Activated CD8-positive, alpha-beta T cell treated with anti-CD3 and anti-CD28 coated beads for 36 hours (primary cell): ENCODE data around the gene WDR18. TPM values are rescaled to one million over a fixed set of nuclear protein-coding genes. Genes with fewer than 3 reads are reported as not detected.

Source experiments
- ATAC-seq: fragments of 200-7000 bp; cut with Tn5 transposase; one replicate; pipeline ENCODE4 v1.10.0; 2021; ENCODE audit warnings: mild to moderate bottlenecking, moderate library complexity
- CTCF ChIA-PET: fragments of 350-600 bp; sonication (Branson Sonifier 250); formaldehyde crosslinking; loops from one replicate; lab custom pipeline; 2021; ENCODE audit warnings: antibody characterized with exemption; lab: Charles Lee
- POLR2A ChIA-PET: fragments of 350-600 bp; sonication (Branson Sonifier 250); formaldehyde crosslinking; loops from one replicate; lab custom pipeline; 2021; ENCODE audit warnings: antibody characterized with exemption; lab: Charles Lee
- DNase-seq: peaks from one replicate; pipeline ENCODE4 v3.0.0-alpha.2; 2020
- H3K27ac Mint-ChIP-seq: one replicate; pipeline ENCODE4 v1.8.0; 2021; ENCODE audit warnings: mild to moderate bottlenecking, mixed read lengths
- H3K27me3 Mint-ChIP-seq: one replicate; pipeline ENCODE4 v1.8.0; 2021; ENCODE audit warnings: mixed read lengths
- H3K36me3 Mint-ChIP-seq: one replicate; pipeline ENCODE4 v1.8.0; 2021; ENCODE audit warnings: low read depth, mixed read lengths
- H3K4me1 Mint-ChIP-seq: one replicate; pipeline ENCODE4 v1.8.0; 2021; ENCODE audit warnings: low read depth, mixed read lengths
- H3K4me3 Mint-ChIP-seq: one replicate; pipeline ENCODE4 v1.8.0; 2021; ENCODE audit warnings: mild to moderate bottlenecking, moderate library complexity, mixed read lengths
- H3K9me3 Mint-ChIP-seq: one replicate; pipeline ENCODE4 v1.8.0; 2021; ENCODE audit warnings: mixed read lengths
- CTCF ChIP-seq: fragments of 200-600 bp; IDR thresholded peaks from one replicate; pipeline ENCODE4 v1.8.0; 2022; ENCODE audit warnings: antibody characterized with exemption, mild to moderate bottlenecking
- intact Hi-C: fragments of 100-400 bp; cut with micrococcal nuclease; formaldehyde crosslinking; loops from one replicate; pipeline ENCODE4 v1.10.0; 2022
- total RNA-seq, 2 experiments: library from RNA; stranded (reverse); gene quantifications; one replicate each; pipeline ENCODE4 v1.2.3, GENCODE V29; 2021

The WDR18 gene
- total RNA-seq, 2 experiments from 2014 or later = 75.3 to 78.1 TPM

DNA sequence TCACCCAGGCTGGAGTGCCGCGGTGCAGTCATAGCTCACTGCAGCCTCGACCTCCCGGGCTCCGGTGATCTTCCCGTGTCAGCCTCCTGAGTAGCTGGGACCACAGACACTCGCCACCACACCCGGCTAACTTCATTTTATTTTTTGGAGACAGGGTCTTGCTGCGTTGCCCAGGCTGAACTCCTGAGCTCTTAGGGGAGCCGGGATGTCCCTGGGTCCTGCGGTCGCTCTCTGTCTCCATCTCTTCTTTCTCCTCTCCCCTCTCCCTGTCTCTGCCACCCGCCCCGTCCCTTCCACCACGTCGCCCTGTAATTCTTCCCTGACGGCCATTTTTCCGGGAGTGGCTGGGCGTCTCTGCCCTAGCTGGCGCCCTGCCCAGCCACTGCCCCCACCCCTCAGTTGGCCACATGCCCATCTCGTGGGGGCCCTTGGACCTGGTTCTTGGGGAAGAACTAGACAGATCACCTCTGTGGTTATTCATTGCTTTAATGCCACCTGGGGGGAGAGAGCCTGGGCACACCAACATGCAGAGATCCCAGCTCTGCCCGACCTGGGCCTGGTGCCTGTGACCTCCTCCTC is 39.4 kb upstream of the WDR18 start:
- TF ChIP-seq CTCF = no peak
- ATAC-seq = no peak

DNA sequence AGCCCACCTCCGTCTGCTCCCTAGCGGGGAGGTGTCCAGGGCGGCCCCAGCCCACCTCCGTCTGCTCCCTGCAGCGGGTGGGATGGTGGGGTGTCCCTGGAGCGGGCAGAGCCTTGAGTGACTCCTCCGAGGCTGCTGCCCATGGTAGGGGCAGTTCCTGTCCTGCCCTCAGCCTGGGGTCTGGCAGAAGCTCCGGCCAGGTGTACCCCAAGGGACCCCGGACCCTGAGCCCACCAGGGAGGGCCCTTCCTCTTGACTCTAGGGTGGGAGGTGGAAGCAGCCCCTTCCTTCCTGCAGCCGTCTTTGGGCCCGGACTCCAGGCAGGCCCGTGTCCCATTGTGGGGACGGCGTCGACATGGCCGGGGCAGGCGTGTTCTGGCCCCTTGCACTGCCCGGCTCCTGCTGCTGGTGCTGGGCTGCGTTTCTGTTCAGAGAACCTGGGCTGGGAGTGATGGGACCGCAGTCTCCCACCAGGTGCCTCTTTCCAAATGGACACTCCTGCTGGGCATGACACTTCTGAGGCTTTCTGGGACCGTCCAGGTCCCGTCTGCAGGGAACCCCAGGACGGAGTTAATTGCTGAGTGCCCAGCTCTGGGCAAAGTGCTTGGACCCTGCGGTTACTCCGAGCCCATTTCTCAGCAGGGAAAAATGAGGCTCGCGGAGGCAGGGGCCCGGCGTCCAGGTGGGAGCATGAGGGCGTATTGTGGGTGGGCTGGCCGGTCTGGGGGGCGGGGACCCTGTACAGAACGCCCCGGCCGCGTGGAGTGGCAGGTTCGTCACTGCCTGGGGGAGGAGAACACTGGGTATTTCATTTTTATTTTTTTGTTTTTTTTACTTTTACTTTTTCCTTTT is 38.5 kb upstream of the WDR18 start:
- Mint-ChIP-seq H3K27me3 (peaks cover 5% of the 10 kb centered on the region), H3K27ac (no peak overlapping the region), H3K36me3 (no peaks in the 10 kb centered on the region), H3K9me3 (no peaks in the 10 kb centered on the region), H3K4me3 (no peak overlapping the region), H3K4me1 (peaks cover 6% of the 10 kb centered on the region)
- DNase-seq (no peak), ATAC-seq (no peak)
- TF ChIP-seq CTCF = no peak
- ChIA-PET CTCF (no interaction called here), POLR2A (no interaction called here)
- intact Hi-C loops = no loop called here

More for the DNA sequence above, 39.4 kb upstream of the WDR18 start:
- ChIA-PET CTCF (no interaction called here), POLR2A (no interaction called here)
- peaks cover 5% of the 10 kb centered on the region for H3K27me3 Mint-ChIP-seq
- H3K4me1 Mint-ChIP-seq = peaks cover 12% of the 10 kb centered on the region
- no peak for DNase-seq
- intact Hi-C loops = no loop called here
- no peaks in the 10 kb centered on the region for H3K36me3 Mint-ChIP-seq
- no peak overlapping the region for H3K27ac Mint-ChIP-seq
- H3K4me3 Mint-ChIP-seq = no peak overlapping the region
- no peaks in the 10 kb centered on the region for H3K9me3 Mint-ChIP-seq

- H3K27me3 Mint-ChIP-seq = no peaks in the 10 kb centered on the region
- no peak overlapping the region for H3K27ac Mint-ChIP-seq
- no peaks in the 10 kb centered on the region for H3K36me3 Mint-ChIP-seq
- ChIA-PET POLR2A (no interaction called here), CTCF (interaction anchor here (1.0 kb wide), 1 partner anchor 24 kb away, joined by 3 read pairs; no protein-coding TSS in a partner anchor)
- TF ChIP-seq CTCF = no peak
- no peaks in the 10 kb centered on the region for H3K9me3 Mint-ChIP-seq
- no peak for DNase-seq
- no peak for ATAC-seq
- intact Hi-C loops = no loop called here
- peaks cover 2% of the 10 kb centered on the region for H3K4me1 Mint-ChIP-seq
- no peak overlapping the region for H3K4me3 Mint-ChIP-seq
Measured at GRCh38 chr19:947090-947706, 36.9 kb upstream of the WDR18 start.

DNA sequence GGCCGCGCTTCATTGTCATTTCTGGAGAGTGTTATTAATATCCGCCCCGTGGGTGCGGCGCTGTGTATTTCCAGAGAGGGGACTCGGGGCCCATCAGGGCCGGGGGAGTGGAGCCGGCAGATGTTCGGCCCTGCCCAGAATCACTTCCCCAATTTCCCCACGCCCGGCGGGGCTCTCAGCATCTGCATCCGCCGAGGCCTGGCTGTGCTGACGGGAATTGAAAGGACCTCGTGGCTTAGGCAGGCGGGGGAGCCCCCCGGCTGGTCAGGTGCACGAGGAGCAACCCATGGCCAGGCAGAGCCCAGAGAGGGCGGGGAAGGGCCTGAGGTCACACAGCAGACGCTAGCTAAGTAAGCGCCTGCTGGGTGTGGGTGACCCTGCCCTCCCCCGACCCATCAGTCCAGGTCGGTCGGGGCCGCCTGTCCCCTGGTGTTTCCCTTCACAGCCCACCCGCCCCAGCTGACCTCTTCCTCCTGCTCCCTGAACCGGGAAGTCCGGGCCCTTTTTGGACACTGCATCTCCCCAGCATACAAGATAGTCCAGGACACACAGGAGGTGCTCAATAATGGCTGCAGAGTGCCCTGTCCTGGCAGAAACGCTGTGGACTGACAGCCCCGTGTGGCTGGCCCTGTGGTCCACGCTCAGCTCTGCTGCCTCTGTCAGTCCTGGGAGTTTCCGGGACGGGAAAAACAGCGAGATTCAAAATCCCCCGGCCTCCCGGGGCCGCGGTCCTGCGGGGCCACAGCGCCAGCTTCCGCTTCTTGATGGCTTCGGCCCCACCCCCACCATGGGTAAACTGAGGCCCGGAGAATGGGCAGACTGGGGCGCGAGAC is 36.2 kb upstream of the WDR18 start:
- no peak for TF ChIP-seq CTCF
- Mint-ChIP-seq H3K4me1 (peaks cover 2% of the 10 kb centered on the region), H3K9me3 (no peaks in the 10 kb centered on the region), H3K27me3 (no peaks in the 10 kb centered on the region), H3K4me3 (no peak overlapping the region), H3K36me3 (no peaks in the 10 kb centered on the region), H3K27ac (no peak overlapping the region)
- ChIA-PET CTCF (interaction anchor here (1.0 kb wide), 1 partner anchor 23 kb away, joined by 3 read pairs; no protein-coding TSS in a partner anchor), POLR2A (interaction anchor here (1.2 kb wide), 1 partner anchor 19 kb away, joined by 6 read pairs; no protein-coding TSS in a partner anchor)
- intact Hi-C loops = no loop called here
- ATAC-seq (peak; percentile 37), DNase-seq (no peak)
